IPS-20b (cell line): ENCODE results near the gene SBF2.
A peak's percentile ranks its signal among the peaks of the same experiment; 100 is the strongest.

ENCODE experiments used
- H3K27ac ChIP-seq: one replicate; pipeline ENCODE4 v1.5.1; 2013; ENCODE audit warnings: low read length
- H3K27me3 ChIP-seq: 2 replicates; pipeline ENCODE4 v1.6.1; 2013; ENCODE audit warnings: mild to moderate bottlenecking, low read length, inconsistent platforms; ENCODE audit not compliant: insufficient read depth
- H3K36me3 ChIP-seq: 2 replicates; pipeline ENCODE4 v1.6.1; 2013; ENCODE audit warnings: low read depth, mild to moderate bottlenecking, inconsistent platforms, low read length, moderate library complexity; ENCODE audit not compliant: insufficient read depth
- H3K4me1 ChIP-seq: 2 replicates; pipeline ENCODE4 v1.6.1; 2013; ENCODE audit warnings: mild to moderate bottlenecking, control low read depth, inconsistent platforms, low read length, moderate library complexity; ENCODE audit not compliant: insufficient read depth
- H3K4me3 ChIP-seq: 2 replicates; pipeline ENCODE4 v1.5.1; 2013; ENCODE audit warnings: mild to moderate bottlenecking, low read length, inconsistent platforms
- H3K9ac ChIP-seq: 2 replicates; pipeline ENCODE4 v1.6.1; 2013; ENCODE audit warnings: low read depth, mild to moderate bottlenecking, inconsistent platforms, low read length, moderate library complexity
- H3K9me3 ChIP-seq: 2 replicates; pipeline ENCODE4 v1.6.1; 2013; ENCODE audit warnings: mild to moderate bottlenecking, low read depth, low read length, inconsistent platforms; ENCODE audit not compliant: insufficient read depth

The SBF2 gene

DNA sequence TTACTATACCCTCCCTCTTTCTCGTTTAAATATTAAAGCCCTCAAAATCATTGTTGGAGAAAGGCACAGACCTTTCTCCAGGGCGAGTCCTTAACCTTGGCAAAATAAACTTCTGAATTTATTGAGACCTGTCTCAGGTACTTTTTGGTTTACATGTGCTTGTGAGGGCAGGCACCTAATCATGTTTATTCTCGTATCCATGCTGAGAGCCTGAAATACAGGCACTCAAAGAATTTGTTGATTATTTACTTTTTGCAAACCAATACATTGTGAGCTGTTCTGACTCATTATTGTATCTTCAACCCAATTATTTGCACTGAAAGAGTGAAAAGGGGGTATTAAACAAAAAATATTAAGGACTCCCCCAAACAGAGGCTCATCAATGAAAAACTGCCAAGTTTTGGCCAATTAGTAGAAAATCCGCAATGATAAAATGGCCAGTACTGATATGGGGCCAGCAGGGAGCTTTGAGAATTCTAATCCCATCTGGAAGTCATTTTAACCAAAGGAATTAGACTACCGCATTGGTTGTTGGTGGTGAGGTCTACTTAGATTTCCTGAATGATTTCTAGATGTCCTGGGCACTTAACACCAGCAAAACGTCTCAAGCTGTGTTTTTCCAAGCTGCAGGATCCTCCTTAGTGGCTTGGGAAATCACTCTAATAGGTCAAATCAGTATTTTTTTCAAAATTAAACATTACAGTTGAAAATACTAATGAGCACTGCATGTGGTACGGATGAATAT is 472.8 kb downstream of the SBF2 start:
- no peak overlapping the region for H3K27ac ChIP-seq
- 0 out of 2 replicates have a peak overlapping the region, but pooled peaks have one; percentile 24 for H3K9ac ChIP-seq
- no peaks in the 10 kb centered on the region for H3K27me3 ChIP-seq
- H3K9me3 ChIP-seq: no peaks in the 10 kb centered on the region
- H3K4me1 ChIP-seq: peaks cover 23% of the 10 kb centered on the region
- H3K4me3 ChIP-seq: no peak overlapping the region
- no peaks in the 10 kb centered on the region for H3K36me3 ChIP-seq

DNA sequence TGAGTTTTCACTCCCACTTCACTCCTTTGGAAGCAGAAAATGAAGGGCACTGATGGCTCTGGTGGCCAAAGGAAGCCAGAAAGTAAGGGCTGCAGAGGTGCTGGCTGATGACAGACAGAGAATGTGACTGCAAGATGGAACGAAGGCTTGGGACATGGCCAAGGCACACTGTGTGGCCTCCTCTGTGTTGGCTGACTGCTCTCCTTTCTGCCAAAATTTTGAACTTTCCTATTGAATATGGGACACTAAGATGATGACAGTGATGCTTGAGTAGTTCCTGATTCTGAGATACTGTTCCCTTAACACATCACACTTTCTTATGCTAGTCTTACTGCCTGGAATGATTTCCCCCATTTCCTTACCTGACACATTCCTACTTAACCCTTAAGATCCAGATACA is 473.8 kb downstream of the SBF2 start:
- Histone ChIP-seq H3K9ac (0 out of 2 replicates have a peak overlapping the region, but pooled peaks have one; percentile 24), H3K9me3 (no peaks in the 10 kb centered on the region), H3K4me3 (no peak overlapping the region), H3K4me1 (peaks cover 25% of the 10 kb centered on the region), H3K27me3 (no peaks in the 10 kb centered on the region), H3K36me3 (no peaks in the 10 kb centered on the region), H3K27ac (no peak overlapping the region)

DNA sequence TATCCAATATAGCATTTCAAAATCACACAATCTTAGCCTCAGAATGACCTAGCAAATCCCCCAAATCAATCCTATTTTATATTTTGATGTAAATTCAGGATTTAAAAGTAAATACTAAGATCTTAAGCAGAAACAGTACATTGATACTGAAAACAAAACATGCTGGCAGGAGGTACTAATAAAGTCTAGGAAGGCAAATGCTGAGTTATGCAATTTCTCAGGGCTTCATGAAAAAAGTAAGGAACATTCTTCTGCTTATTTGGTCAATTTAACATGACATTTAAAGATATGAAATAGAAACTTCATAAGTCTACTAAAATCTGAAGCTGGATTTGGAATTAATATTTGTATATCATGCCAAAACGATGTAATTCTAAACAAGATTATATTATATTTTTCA is 476.8 kb downstream of the SBF2 start:
- peaks cover under 1% of the 10 kb centered on the region; the same call in 1 of the 2 replicates for H3K36me3 ChIP-seq

DNA sequence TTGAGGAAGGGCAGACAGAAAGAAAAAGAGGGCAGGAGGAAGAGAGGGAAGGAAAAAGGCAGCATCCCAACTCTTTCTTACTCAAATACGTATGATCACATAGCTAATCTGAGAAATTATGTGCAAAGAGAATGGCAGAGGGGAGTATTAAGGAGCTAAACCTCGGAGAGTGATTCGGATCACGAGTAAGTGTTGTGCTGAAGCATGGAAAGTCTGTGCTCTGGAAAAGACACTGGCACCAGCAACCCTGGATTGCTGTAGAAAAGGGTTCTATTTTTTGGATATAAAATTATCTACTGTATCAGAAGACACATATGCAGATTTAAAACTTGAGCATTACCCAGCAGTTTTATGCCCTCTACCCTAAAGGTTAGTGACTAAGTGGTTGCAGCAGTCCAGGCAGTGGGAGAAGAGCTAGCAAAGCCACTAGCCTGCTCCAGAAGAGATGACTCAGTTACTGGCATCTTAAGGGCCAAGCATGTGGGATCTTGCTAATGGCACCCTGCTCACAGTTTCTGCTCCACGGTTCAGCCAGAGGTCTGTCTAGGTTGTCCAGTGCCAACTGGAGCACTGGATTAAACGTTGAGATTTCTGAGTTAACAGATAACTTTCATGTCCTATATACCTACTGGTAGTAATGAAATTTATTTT is 478.4 kb downstream of the SBF2 start:
- Histone ChIP-seq H3K4me1 (peaks cover 10% of the 10 kb centered on the region), H3K9me3 (no peaks in the 10 kb centered on the region), H3K9ac (no peak overlapping the region), H3K4me3 (no peak overlapping the region), H3K27me3 (no peaks in the 10 kb centered on the region), H3K36me3 (peaks cover 4% of the 10 kb centered on the region; the same call in 1 of the 2 replicates), H3K27ac (no peak overlapping the region)

More for the DNA sequence above, 476.8 kb downstream of the SBF2 start:
- no peaks in the 10 kb centered on the region for H3K9me3 ChIP-seq
- H3K4me3 ChIP-seq: no peak overlapping the region
- H3K9ac ChIP-seq: no peak overlapping the region
- H3K27me3 ChIP-seq: no peaks in the 10 kb centered on the region
- H3K4me1 ChIP-seq: peaks cover 19% of the 10 kb centered on the region
- H3K27ac ChIP-seq: no peak overlapping the region

DNA sequence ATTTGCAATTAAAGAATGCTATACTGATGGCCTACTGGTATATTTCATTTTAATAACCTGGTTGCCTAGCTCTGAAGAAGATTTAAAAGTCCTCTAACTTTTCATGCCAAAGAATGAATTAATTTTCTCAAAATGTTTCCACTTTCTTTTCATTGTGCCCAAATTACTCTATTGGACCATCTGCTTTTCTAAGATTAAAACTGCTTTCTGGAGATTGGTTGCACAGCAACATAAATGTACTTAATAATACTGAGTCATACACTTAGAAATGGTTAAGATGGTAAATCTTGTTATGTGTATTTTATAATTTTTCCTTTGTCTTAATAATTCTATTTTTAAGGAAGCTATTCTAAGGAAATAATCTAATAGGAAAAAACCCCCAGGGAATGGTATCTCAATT is 479.9 kb downstream of the SBF2 start:
- Histone ChIP-seq H3K27me3 (no peaks in the 10 kb centered on the region), H3K9ac (no peak overlapping the region), H3K4me1 (peaks cover 5% of the 10 kb centered on the region), H3K27ac (no peak overlapping the region), H3K9me3 (no peaks in the 10 kb centered on the region), H3K36me3 (peaks cover 4% of the 10 kb centered on the region; the same call in 1 of the 2 replicates), H3K4me3 (no peak overlapping the region)

DNA sequence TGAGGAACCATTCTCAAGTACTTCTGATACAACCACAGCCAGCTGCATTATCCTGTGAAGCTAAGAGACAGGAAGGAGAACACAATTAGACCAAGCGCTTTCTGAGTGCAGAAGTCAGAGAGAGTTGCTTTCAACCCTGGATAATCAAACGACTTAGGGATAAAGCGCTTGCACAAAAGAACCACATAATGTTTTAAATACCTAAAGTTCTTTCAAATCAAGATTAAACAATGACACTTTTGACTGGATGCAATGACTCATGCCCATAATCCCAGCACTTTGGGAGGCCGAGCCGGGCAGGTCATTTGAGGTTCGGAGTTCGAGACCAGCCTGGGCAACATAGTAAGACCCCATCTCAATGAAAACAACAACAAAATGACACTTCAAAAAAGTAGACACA is 485.1 kb downstream of the SBF2 start:
- H3K36me3 ChIP-seq: peaks cover 22% of the 10 kb centered on the region
- H3K9me3 ChIP-seq: no peaks in the 10 kb centered on the region; the same call in 1 of the 2 replicates
- no peaks in the 10 kb centered on the region for H3K27me3 ChIP-seq
- H3K27ac ChIP-seq: no peak overlapping the region
- no peak overlapping the region for H3K9ac ChIP-seq
- no peak overlapping the region for H3K4me3 ChIP-seq
- peaks cover 2% of the 10 kb centered on the region for H3K4me1 ChIP-seq

DNA sequence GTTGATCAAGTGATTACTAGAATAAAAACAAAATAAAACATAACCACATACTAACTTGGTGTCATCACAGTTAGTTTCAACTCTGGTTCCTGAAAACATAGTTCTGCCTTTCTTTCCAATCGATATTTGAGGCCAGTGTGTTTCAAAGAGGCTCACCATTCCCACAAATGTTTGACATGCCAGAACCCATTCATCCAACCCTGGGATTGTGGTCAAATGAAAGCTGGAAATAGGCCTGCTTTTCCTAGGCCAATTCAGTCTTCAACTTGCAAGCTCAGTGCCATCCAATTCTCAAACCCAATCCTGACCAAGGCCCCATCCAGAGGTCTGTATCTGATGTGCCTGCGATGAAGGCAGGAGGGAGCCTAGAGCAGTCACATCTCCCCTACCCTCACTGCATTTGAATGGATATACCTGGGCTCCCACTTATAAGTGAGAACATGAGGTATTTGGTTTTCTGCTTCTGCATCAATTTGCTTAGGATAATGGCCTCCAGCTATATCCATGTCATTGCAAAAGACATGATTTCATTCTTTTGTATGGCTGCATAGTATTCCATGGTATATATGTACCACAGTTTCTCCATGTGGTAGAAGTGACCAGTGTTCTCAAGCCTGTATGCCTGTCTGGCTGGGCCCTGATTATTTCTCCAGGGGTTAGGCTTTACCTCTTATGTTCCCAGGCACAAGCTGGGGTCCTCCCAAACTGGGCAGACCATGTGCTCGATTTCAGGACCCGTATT is 486.9 kb downstream of the SBF2 start:
- Histone ChIP-seq H3K9me3 (no peaks in the 10 kb centered on the region; the same call in 1 of the 2 replicates), H3K4me1 (peaks cover 19% of the 10 kb centered on the region), H3K36me3 (peaks cover 20% of the 10 kb centered on the region)

DNA sequence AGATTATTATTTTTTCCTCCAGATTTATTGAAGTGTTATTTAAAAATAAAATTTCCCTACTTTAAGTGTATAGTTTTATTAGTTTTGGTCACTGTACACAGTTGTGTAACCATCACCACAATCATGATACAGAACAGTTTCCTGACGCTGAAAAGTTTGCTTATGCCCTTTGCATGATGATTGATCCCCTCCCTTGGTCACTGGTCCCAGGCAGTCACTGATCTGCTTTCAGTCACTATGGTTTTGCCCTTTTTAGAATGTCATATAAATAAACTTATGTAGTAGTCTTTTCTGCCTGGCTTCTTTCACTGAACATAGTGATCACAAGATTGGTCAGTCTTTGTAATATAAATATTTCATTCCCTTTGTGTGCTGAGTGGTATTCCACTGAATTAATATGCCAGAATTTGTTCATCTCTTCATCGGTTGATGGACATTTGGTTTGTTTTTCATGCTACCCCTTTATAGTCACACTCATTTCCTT is 489.6 kb downstream of the SBF2 start:
- Histone ChIP-seq H3K27ac (no peak overlapping the region), H3K9ac (no peak overlapping the region), H3K36me3 (peaks cover 18% of the 10 kb centered on the region)

More for the DNA sequence above, 486.9 kb downstream of the SBF2 start:
- H3K27me3 ChIP-seq: no peaks in the 10 kb centered on the region
- no peak overlapping the region for H3K4me3 ChIP-seq
- no peak overlapping the region for H3K9ac ChIP-seq
- H3K27ac ChIP-seq: no peak overlapping the region

DNA sequence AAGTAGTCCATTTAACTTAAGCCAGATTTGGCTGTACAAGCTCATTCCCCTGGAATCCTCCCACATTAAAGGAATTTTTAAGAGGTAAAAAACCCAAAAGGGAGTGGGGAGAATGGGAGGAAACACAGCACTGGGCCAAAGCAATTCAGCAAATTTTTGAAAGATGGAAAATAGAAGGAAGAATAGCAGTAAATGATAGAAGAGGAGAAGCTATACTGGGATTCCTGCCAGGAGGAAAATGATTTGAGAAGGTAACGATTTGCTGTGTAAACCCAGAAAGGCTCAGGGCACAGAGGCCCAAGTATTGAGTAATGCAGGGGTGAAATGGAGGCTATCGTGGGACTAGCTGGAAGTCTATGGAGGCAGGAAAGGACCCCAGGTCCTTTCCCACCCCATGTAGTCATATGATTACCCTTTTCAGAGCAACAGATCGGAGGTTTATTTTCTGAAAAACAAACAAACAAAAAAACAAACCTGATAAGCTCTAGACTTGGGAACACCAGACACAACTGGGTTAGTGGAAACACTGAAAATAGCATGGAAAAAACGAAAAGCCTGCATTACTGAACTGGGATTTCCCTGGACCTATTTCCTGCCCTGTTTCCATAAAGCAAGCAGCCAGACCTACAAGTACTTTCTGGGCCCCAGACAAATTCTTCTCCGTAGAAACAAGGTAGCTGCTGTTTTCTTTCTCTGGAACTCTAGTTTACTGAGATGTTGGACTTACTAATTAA is 490.2 kb downstream of the SBF2 start:
- no peaks in the 10 kb centered on the region; the same call in 1 of the 2 replicates for H3K9me3 ChIP-seq
- no peak overlapping the region for H3K27ac ChIP-seq
- H3K9ac ChIP-seq: no peak overlapping the region
- no peaks in the 10 kb centered on the region for H3K27me3 ChIP-seq
- peaks cover 18% of the 10 kb centered on the region for H3K36me3 ChIP-seq
- H3K4me3 ChIP-seq: no peak overlapping the region
- peaks cover 25% of the 10 kb centered on the region for H3K4me1 ChIP-seq

More for the DNA sequence above, 489.6 kb downstream of the SBF2 start:
- peaks cover 25% of the 10 kb centered on the region for H3K4me1 ChIP-seq
- H3K27me3 ChIP-seq: no peaks in the 10 kb centered on the region
- H3K4me3 ChIP-seq: no peak overlapping the region
- no peaks in the 10 kb centered on the region; the same call in 1 of the 2 replicates for H3K9me3 ChIP-seq

DNA sequence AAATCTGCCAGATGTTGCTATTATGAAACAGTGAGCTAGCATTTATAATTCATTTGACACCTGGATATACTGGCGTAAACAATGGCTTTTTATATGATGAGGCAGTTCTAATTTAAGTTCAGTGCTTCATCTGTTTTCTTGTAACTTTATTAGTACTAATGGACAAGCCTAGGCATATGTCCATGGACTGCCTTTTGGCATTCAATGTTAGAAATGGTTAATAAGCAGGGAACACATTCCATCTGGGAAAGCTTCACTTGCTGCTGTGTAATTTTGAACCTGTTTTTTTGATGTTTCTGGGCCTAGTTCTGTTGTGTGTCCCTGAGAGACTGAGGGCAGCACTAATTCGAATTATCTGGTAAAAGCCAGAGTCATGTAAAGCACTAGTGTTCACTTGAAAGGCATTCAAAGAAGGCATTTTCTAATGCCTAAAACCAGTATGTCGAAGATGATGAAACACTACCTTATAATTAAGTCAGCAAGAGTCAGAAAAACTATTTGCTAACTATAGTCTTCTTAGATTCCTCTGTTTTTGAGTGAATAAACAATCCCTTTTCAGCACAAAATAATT is 491.6 kb downstream of the SBF2 start:
- H3K9me3 ChIP-seq: no peaks in the 10 kb centered on the region; the same call in 1 of the 2 replicates
- H3K9ac ChIP-seq: peak overlapping the region; percentile 69; the same call in 1 of the 2 replicates
- no peak overlapping the region for H3K4me3 ChIP-seq
- peaks cover 25% of the 10 kb centered on the region for H3K4me1 ChIP-seq
- H3K27me3 ChIP-seq: no peaks in the 10 kb centered on the region
- H3K36me3 ChIP-seq: peaks cover 6% of the 10 kb centered on the region
- H3K27ac ChIP-seq: peak overlapping the region; percentile 4
